Endothelial cell of umbilical vein (primary cell): ENCODE measurements around the gene HEXIM2.

Source experiments
- CTCF ChIP-seq, 2 donors: IDR thresholded peaks; 1 replicate in 1 of 2; 2 replicates in 1 of 2; pipeline ENCODE4 v1.5.1; 2011; ENCODE audit warnings: low read length in 2 of 2, mild to moderate bottlenecking in 2 of 2, moderate library complexity in 2 of 2, control low read depth in 1 of 2, inconsistent platforms in 1 of 2, low read depth in 1 of 2; ENCODE audit not compliant: insufficient read depth in 1 of 2; ENCODE audit errors: extremely low read depth in 1 of 2
- EZH2 ChIP-seq: IDR thresholded peaks from 2 replicates; pipeline ENCODE4 v1.6.1; 2012; ENCODE audit warnings: borderline replicate concordance, low read depth, mild to moderate bottlenecking, moderate library complexity, low read length, inconsistent platforms; ENCODE audit not compliant: severe bottlenecking
- FOS ChIP-seq: IDR thresholded peaks from 2 replicates; pipeline ENCODE4 v1.6.1; 2011; ENCODE audit warnings: mild to moderate bottlenecking, low read length, moderate library complexity, borderline replicate concordance; ENCODE audit not compliant: insufficient read depth
- GATA2 ChIP-seq: IDR thresholded peaks from 2 replicates; pipeline ENCODE4 v1.7.0; 2011; ENCODE audit warnings: low read depth, mild to moderate bottlenecking, moderate library complexity, mixed read lengths, low read length; ENCODE audit not compliant: insufficient read length, insufficient read depth
- JUN ChIP-seq: IDR thresholded peaks from 2 replicates; pipeline ENCODE4 v1.6.1; 2011; ENCODE audit warnings: borderline replicate concordance, low read depth; ENCODE audit not compliant: insufficient read length, insufficient read depth
- MAX ChIP-seq: IDR thresholded peaks from 2 replicates; pipeline ENCODE4 v1.6.1; 2011; ENCODE audit not compliant: insufficient read depth, insufficient read length
- MYC ChIP-seq: IDR thresholded peaks from one replicate; pipeline ENCODE4 v1.6.1; 2011; ENCODE audit warnings: mild to moderate bottlenecking, low read depth, low read length
- POLR2A ChIP-seq: IDR thresholded peaks from 2 replicates; pipeline ENCODE4 v1.6.1; 2012; ENCODE audit warnings: low read depth, mild to moderate bottlenecking, control low read depth, low read length
- POLR2AphosphoS5 ChIP-seq: IDR thresholded peaks from 2 replicates; pipeline ENCODE4 v1.6.1; 2012; ENCODE audit warnings: low read depth, mild to moderate bottlenecking, control low read depth, low read length, moderate library complexity; ENCODE audit not compliant: insufficient read depth

GRCh38 chr17:45116434-45117016 is 45.1 kb upstream of the HEXIM2 start:
- TF ChIP-seq CTCF (IDR thresholded peaks at IDR 0.05; ENCODE audit: extremely low read depth in 1 of 2, insufficient read depth in 1 of 2, low read depth in 1 of 2, low read length in 2 of 2) (no peak), EZH2 (no peak), POLR2AphosphoS5 (no peak), POLR2A (no peak), MYC (no peak), MAX (no peak), JUN (no peak), FOS (no peak), GATA2 (no peak)
